ENCODE data around the gene PIH1D2.

DNA sequence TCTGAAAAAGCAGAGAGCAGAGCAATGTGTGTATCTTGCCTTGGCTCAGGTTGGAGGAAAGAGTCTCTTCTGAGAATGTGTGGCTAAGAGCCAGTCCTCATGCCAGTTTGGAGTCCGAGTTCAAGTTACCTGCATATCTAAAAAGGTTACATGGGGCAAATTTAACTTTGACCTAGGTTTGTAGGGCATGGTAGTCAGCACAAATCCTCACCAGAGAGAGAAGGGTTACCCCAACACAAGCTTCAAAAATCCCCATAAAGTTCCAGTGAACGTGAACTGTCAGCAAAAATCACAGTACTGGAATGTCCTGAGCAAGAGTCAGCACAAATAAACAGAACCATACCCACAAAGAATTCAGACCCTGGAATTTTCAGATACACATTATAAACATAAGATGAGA lies 26.6 kb upstream of the PIH1D2 start:
- TF ChIP-seq, protein P1, sequence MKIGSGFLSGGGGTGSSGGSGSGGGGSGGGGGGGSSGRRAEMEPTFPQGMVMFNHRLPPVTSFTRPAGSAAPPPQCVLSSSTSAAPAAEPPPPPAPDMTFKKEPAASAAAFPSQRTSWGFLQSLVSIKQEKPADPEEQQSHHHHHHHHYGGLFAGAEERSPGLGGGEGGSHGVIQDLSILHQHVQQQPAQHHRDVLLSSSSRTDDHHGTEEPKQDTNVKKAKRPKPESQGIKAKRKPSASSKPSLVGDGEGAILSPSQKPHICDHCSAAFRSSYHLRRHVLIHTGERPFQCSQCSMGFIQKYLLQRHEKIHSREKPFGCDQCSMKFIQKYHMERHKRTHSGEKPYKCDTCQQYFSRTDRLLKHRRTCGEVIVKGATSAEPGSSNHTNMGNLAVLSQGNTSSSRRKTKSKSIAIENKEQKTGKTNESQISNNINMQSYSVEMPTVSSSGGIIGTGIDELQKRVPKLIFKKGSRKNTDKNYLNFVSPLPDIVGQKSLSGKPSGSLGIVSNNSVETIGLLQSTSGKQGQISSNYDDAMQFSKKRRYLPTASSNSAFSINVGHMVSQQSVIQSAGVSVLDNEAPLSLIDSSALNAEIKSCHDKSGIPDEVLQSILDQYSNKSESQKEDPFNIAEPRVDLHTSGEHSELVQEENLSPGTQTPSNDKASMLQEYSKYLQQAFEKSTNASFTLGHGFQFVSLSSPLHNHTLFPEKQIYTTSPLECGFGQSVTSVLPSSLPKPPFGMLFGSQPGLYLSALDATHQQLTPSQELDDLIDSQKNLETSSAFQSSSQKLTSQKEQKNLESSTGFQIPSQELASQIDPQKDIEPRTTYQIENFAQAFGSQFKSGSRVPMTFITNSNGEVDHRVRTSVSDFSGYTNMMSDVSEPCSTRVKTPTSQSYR (CRISPR knock-in tag; IDR thresholded peaks at IDR 0.05): no peak
- TF ChIP-seq, protein P2, sequence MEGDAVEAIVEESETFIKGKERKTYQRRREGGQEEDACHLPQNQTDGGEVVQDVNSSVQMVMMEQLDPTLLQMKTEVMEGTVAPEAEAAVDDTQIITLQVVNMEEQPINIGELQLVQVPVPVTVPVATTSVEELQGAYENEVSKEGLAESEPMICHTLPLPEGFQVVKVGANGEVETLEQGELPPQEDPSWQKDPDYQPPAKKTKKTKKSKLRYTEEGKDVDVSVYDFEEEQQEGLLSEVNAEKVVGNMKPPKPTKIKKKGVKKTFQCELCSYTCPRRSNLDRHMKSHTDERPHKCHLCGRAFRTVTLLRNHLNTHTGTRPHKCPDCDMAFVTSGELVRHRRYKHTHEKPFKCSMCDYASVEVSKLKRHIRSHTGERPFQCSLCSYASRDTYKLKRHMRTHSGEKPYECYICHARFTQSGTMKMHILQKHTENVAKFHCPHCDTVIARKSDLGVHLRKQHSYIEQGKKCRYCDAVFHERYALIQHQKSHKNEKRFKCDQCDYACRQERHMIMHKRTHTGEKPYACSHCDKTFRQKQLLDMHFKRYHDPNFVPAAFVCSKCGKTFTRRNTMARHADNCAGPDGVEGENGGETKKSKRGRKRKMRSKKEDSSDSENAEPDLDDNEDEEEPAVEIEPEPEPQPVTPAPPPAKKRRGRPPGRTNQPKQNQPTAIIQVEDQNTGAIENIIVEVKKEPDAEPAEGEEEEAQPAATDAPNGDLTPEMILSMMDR (IDR thresholded peaks at IDR 0.05): no peak
- TF ChIP-seq ZNF263 (CRISPR knock-in tag; IDR thresholded peaks at IDR 0.05; ENCODE audit: low read depth) (no peak), KAT7 (CRISPR knock-in tag; IDR thresholded peaks at IDR 0.05; ENCODE audit: borderline replicate concordance) (no peak), JUN (CRISPR knock-in tag; IDR thresholded peaks at IDR 0.05) (no peak), NR2C2 (CRISPR knock-in tag; IDR thresholded peaks at IDR 0.05) (no peak), NFYB (CRISPR knock-in tag; conservative IDR thresholded peaks at IDR 0.05; ENCODE audit: low read depth) (no peak), ELF4 (CRISPR knock-in tag; IDR thresholded peaks at IDR 0.05; ENCODE audit: low read depth) (no peak)
- TF ChIP-seq, protein P3, sequence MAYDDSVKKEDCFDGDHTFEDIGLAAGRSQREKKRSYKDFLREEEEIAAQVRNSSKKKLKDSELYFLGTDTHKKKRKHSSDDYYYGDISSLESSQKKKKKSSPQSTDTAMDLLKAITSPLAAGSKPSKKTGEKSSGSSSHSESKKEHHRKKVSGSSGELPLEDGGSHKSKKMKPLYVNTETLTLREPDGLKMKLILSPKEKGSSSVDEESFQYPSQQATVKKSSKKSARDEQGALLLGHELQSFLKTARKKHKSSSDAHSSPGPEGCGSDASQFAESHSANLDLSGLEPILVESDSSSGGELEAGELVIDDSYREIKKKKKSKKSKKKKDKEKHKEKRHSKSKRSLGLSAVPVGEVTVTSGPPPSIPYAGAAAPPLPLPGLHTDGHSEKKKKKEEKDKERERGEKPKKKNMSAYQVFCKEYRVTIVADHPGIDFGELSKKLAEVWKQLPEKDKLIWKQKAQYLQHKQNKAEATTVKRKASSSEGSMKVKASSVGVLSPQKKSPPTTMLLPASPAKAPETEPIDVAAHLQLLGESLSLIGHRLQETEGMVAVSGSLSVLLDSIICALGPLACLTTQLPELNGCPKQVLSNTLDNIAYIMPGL (CRISPR knock-in tag; IDR thresholded peaks at IDR 0.05): no peak
- TF ChIP-seq, protein P4, sequence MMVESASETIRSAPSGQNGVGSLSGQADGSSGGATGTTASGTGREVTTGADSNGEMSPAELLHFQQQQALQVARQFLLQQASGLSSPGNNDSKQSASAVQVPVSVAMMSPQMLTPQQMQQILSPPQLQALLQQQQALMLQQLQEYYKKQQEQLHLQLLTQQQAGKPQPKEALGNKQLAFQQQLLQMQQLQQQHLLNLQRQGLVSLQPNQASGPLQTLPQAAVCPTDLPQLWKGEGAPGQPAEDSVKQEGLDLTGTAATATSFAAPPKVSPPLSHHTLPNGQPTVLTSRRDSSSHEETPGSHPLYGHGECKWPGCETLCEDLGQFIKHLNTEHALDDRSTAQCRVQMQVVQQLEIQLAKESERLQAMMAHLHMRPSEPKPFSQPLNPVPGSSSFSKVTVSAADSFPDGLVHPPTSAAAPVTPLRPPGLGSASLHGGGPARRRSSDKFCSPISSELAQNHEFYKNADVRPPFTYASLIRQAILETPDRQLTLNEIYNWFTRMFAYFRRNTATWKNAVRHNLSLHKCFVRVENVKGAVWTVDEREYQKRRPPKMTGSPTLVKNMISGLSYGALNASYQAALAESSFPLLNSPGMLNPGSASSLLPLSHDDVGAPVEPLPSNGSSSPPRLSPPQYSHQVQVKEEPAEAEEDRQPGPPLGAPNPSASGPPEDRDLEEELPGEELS (CRISPR knock-in tag; IDR thresholded peaks at IDR 0.05): no peak
- TF ChIP-seq, protein P5, sequence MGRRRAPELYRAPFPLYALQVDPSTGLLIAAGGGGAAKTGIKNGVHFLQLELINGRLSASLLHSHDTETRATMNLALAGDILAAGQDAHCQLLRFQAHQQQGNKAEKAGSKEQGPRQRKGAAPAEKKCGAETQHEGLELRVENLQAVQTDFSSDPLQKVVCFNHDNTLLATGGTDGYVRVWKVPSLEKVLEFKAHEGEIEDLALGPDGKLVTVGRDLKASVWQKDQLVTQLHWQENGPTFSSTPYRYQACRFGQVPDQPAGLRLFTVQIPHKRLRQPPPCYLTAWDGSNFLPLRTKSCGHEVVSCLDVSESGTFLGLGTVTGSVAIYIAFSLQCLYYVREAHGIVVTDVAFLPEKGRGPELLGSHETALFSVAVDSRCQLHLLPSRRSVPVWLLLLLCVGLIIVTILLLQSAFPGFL (CRISPR knock-in tag; IDR thresholded peaks at IDR 0.05; ENCODE audit: borderline replicate concordance): no peak
- TF ChIP-seq, protein P6, sequence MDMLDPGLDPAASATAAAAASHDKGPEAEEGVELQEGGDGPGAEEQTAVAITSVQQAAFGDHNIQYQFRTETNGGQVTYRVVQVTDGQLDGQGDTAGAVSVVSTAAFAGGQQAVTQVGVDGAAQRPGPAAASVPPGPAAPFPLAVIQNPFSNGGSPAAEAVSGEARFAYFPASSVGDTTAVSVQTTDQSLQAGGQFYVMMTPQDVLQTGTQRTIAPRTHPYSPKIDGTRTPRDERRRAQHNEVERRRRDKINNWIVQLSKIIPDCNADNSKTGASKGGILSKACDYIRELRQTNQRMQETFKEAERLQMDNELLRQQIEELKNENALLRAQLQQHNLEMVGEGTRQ (CRISPR knock-in tag; IDR thresholded peaks at IDR 0.05): no peak
